Measurements from ENCODE around the gene PRCC.

PRCC gene

GRCh38 chr1:156816561-156817328, 49.4 kb downstream of the PRCC start, which contains the start of gene SH2D2A:
Gene SH2D2A, minus strand, starts transcription at chr1:156816848. Its CDS starts 140 bp downstream, at chr1:156816708.
- CTCF ChIA-PET: interaction anchor here (0.8 to 11.5 kb wide), 7 partner anchors 18 to 343 kb away, joined by 3 to 106 read pairs (median 5); partner anchors contain the start of gene NTRK1
- peak; percentile 86 for DNase-seq (ENCODE audit: extremely low spot score)
- POLR2A ChIA-PET: interaction anchor here (1.0 kb wide), 1 partner anchor 8 kb away, joined by 3 read pairs; no protein-coding TSS in a partner anchor
- TF ChIP-seq CTCF (IDR thresholded peaks at IDR 0.05; ENCODE audit: control extremely low read depth, extremely low read depth, low read depth, missing control alignments): no peak

DNA sequence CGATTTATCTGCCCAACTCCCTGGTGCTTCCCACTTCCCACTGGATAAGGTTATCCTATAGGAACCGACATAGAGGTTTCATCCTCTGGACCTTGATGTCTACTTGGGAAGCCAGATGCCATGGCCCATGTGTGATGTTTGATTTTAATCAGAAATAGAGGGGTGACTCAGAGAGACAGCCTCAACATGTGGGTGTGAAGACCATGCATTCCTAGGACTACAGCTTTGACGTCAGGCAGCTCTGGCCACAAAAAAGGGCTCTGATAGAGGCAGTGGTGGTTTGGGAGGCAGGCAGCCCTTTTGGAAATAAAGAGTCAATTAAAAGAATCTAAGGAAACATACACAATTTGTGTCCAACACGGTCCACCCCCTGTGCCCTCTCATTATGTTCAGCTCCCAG, 54.5 kb downstream of the PRCC start:
- CTCF ChIA-PET: interaction anchor here (1.1 to 2.9 kb wide), 7 partner anchors 9 to 96 kb away, joined by 3 to 24 read pairs (median 4); partner anchors contain the start of genes INSRR and NTRK1
- DNase-seq (ENCODE audit: extremely low spot score): no peak
- no peak for TF ChIP-seq CTCF (IDR thresholded peaks at IDR 0.05; ENCODE audit: control extremely low read depth, extremely low read depth, low read depth, missing control alignments)
- POLR2A ChIA-PET: no interaction called here

- TF ChIP-seq CTCF (IDR thresholded peaks at IDR 0.05; ENCODE audit: control extremely low read depth, extremely low read depth, low read depth, missing control alignments): no peak
- CTCF ChIA-PET: interaction anchor here (1.1 to 2.9 kb wide), 6 partner anchors 10 to 97 kb away, joined by 3 to 24 read pairs (median 6); partner anchors contain the start of gene INSRR
- DNase-seq (ENCODE audit: extremely low spot score): no peak
- POLR2A ChIA-PET: interaction anchor here (0.5 kb wide), 1 partner anchor 105 kb away, joined by 3 read pairs; no protein-coding TSS in a partner anchor
These were observed 55.3 kb downstream of the PRCC start for GRCh38 chr1:156822680-156823079.

DNA sequence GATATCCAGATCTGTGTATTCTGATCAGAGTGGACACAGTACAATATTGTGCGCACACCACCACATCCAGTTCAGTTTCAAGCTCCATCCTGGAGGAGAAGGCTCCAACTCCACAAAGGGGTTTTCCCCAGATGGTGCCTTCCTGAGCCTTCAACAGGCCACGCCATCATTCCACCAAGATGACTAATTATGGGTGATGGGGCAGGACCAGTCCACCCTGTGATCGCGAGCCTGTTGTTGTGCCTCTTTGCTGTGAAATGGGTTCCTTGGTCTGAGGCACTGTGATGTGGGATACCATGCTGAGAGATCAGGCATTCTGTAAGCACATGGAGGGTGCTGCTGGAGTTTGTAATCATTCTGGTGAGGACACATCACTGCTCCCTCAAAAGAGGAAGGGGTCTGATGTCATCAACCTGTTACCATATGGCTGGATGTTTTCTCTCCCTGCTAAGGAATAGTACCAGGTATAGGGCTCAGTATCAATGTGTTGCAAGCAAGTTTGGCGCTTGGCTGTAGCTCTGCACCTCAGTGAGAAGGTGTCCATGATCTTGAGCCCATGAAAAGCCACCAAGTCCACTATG, 56.0 kb downstream of the PRCC start:
- no peak for DNase-seq (ENCODE audit: extremely low spot score)
- POLR2A ChIA-PET: no interaction called here
- TF ChIP-seq CTCF (IDR thresholded peaks at IDR 0.05; ENCODE audit: control extremely low read depth, extremely low read depth, low read depth, missing control alignments): no peak
- CTCF ChIA-PET: interaction anchor here (0.9 to 2.9 kb wide), 3 partner anchors 15 to 97 kb away, joined by 3 to 24 read pairs (median 4); no protein-coding TSS in a partner anchor

DNA sequence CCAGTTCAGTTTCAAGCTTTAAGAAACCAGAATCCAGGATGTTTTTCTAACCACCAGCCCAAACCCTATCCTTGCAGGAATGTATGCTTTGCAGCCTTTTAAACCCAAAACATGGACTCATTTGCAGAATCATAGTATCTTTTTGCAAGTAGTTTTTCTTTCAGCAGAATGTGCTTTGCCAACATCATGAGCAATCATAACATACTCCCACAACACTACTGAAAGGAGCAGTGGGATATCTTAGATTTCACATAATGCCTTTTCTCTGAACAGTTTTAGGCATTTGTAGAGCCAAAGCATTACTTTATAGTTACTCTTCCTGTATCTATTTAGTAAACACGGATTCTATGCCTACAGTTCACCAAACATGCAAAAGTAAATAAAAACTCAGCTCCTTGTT, 59.3 kb downstream of the PRCC start:
- DNase-seq (ENCODE audit: extremely low spot score): no peak
- ChIA-PET CTCF (interaction anchor here (0.9 to 5.2 kb wide), 3 partner anchors 12 to 34 kb away, joined by 3 to 38 read pairs (median 9); partner anchors contain the start of genes INSRR and NTRK1), POLR2A (no interaction called here)
- no peak for TF ChIP-seq CTCF (IDR thresholded peaks at IDR 0.05; ENCODE audit: control extremely low read depth, extremely low read depth, low read depth, missing control alignments)

GRCh38 chr1:156828400-156829124, 61.2 kb downstream of the PRCC start:
- no peak for TF ChIP-seq CTCF (IDR thresholded peaks at IDR 0.05; ENCODE audit: control extremely low read depth, extremely low read depth, low read depth, missing control alignments)
- ChIA-PET POLR2A (no interaction called here), CTCF (interaction anchor here (1.0 to 5.2 kb wide), 2 partner anchors 10 to 32 kb away, joined by 3 to 38 read pairs; partner anchors contain the start of gene NTRK1)
- DNase-seq (ENCODE audit: extremely low spot score): no peak

All from GM10248 (cell line).